Astrocyte (in vitro differentiated cells and primary cell): Measurements from ENCODE around the gene ALDH3A1. TPM values are rescaled to one million over a fixed set of nuclear protein-coding genes. Genes with fewer than 3 reads are reported as not detected.

Source experiments
- DNase-seq: peaks from one replicate; pipeline ENCODE4 v3.0.0-alpha.2; 2010; ENCODE audit warnings: low read depth
- FAIRE-seq: peaks from 2 replicates; lab custom pipeline; 2011; peaks lifted over from hg19 to GRCh38; lab: Jason Lieb, UNC
- H2AFZ ChIP-seq: 2 replicates; pipeline ENCODE4 v1.6.0; 2012; ENCODE audit warnings: low read depth, low read length, inconsistent platforms
- H3K27ac ChIP-seq: 2 replicates; pipeline ENCODE4 v1.5.1; 2011; ENCODE audit warnings: low read depth, low read length, inconsistent platforms
- H3K27me3 ChIP-seq: 2 replicates; pipeline ENCODE4 v1.6.0; 2011; ENCODE audit warnings: low read length, inconsistent platforms; ENCODE audit not compliant: insufficient read depth
- H3K36me3 ChIP-seq: 2 replicates; pipeline ENCODE4 v1.5.1; 2011; ENCODE audit warnings: low read length, inconsistent platforms; ENCODE audit not compliant: insufficient read depth
- H3K4me1 ChIP-seq: 2 replicates; pipeline ENCODE4 v1.5.1; 2011; ENCODE audit warnings: low read length, inconsistent platforms; ENCODE audit not compliant: insufficient read depth
- H3K4me2 ChIP-seq: 2 replicates; pipeline ENCODE4 v1.6.0; 2012; ENCODE audit warnings: low read length, inconsistent platforms
- H3K4me3 ChIP-seq: 2 replicates; pipeline ENCODE4 v1.5.1; 2011; ENCODE audit warnings: low read depth, mild to moderate bottlenecking, low read length, inconsistent platforms; ENCODE audit not compliant: insufficient read depth
- H3K79me2 ChIP-seq: 2 replicates; pipeline ENCODE4 v1.6.0; 2012; ENCODE audit warnings: mild to moderate bottlenecking, low read length, inconsistent platforms; ENCODE audit not compliant: insufficient read depth
- H3K9ac ChIP-seq: 2 replicates; pipeline ENCODE4 v1.6.0; 2012; ENCODE audit warnings: mild to moderate bottlenecking, low read length, inconsistent platforms
- H3K9me3 ChIP-seq: 2 replicates; pipeline ENCODE4 v1.5.1; 2012; ENCODE audit warnings: low read depth, mild to moderate bottlenecking, low read length, inconsistent platforms; ENCODE audit not compliant: insufficient read depth
- H4K20me1 ChIP-seq: 2 replicates; pipeline ENCODE4 v1.6.0; 2012; ENCODE audit warnings: low read length, inconsistent platforms; ENCODE audit not compliant: insufficient read depth
- H3K27ac Mint-ChIP-seq: one replicate; pipeline ENCODE4 v1.8.0; 2021; ENCODE audit warnings: mild to moderate bottlenecking, mixed read lengths; ENCODE audit not compliant: unreplicated experiment
- H3K27me3 Mint-ChIP-seq: one replicate; pipeline ENCODE4 v1.8.0; 2021; ENCODE audit warnings: low read depth, mixed read lengths; ENCODE audit not compliant: unreplicated experiment
- H3K36me3 Mint-ChIP-seq: one replicate; pipeline ENCODE4 v1.8.0; 2021; ENCODE audit warnings: low read depth, mixed read lengths; ENCODE audit not compliant: unreplicated experiment
- H3K4me1 Mint-ChIP-seq: one replicate; pipeline ENCODE4 v1.8.0; 2021; ENCODE audit warnings: low read depth, mixed read lengths; ENCODE audit not compliant: unreplicated experiment
- H3K4me3 Mint-ChIP-seq: one replicate; pipeline ENCODE4 v1.8.0; 2021; ENCODE audit warnings: mild to moderate bottlenecking, moderate library complexity, mixed read lengths; ENCODE audit not compliant: unreplicated experiment
- H3K9me3 Mint-ChIP-seq: one replicate; pipeline ENCODE4 v1.8.0; 2021; ENCODE audit warnings: mild to moderate bottlenecking, mixed read lengths; ENCODE audit not compliant: unreplicated experiment
- CTCF ChIP-seq: IDR thresholded peaks from 2 replicates; pipeline ENCODE4 v1.5.1; 2011; ENCODE audit warnings: low read depth, mild to moderate bottlenecking, inconsistent platforms, low read length, moderate library complexity; ENCODE audit not compliant: insufficient read depth
- EZH2 ChIP-seq: IDR thresholded peaks from 2 replicates; pipeline ENCODE4 v1.6.1; 2012; ENCODE audit warnings: mild to moderate bottlenecking, low read length, inconsistent platforms; ENCODE audit not compliant: insufficient read depth
- total RNA-seq: library from RNA; stranded (reverse); gene quantifications from 2 replicates; pipeline ENCODE4 v1.2.1, GENCODE V29; 2021

The ALDH3A1 gene
- total RNA-seq, 1 donor from 2014 or later, result not detected

DNA sequence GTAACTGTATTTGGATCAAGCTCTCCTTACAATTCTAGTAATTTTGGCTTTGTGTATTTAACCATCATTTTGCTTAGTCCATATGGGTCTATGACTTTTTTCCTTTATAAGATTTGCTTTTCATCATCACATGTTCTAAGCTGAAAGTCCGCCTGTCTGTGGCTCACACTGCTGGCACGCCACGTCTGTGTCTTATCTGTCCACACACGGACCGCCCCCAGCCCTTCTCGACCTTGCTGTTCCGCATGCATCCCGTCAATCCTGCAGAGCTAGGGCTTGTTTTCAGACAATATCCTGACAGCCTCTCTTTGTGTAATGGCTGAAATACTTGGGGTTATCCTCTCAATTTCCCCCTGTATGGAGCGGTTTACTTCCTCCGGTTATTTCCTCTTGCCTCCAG, 8.4 kb upstream of the ALDH3A1 start:
- peaks cover 7% of the 10 kb centered on the region for H3K27me3 ChIP-seq
- Mint-ChIP-seq H3K4me3 (no peak overlapping the region), H3K36me3 (no peaks in the 10 kb centered on the region), H3K27ac (no peak overlapping the region), H3K9me3 (peaks cover 2% of the 10 kb centered on the region), H3K4me1 (peaks cover 7% of the 10 kb centered on the region), H3K27me3 (peaks cover 39% of the 10 kb centered on the region)
- no peaks in the 10 kb centered on the region for H3K36me3 ChIP-seq
- no peak overlapping the region for H3K9ac ChIP-seq
- H3K27ac ChIP-seq, result no peak overlapping the region
- no peaks in the 10 kb centered on the region for H4K20me1 ChIP-seq
- no peaks in the 10 kb centered on the region for H3K79me2 ChIP-seq
- no peak for DNase-seq
- peaks cover 18% of the 10 kb centered on the region for H3K4me1 ChIP-seq
- no peak overlapping the region for H3K4me2 ChIP-seq
- FAIRE-seq, result no peak
- H2AFZ ChIP-seq, result no peak overlapping the region
- H3K4me3 ChIP-seq, result no peak overlapping the region
- TF ChIP-seq EZH2 (no peak), CTCF (no peak)
- no peaks in the 10 kb centered on the region for H3K9me3 ChIP-seq

DNA sequence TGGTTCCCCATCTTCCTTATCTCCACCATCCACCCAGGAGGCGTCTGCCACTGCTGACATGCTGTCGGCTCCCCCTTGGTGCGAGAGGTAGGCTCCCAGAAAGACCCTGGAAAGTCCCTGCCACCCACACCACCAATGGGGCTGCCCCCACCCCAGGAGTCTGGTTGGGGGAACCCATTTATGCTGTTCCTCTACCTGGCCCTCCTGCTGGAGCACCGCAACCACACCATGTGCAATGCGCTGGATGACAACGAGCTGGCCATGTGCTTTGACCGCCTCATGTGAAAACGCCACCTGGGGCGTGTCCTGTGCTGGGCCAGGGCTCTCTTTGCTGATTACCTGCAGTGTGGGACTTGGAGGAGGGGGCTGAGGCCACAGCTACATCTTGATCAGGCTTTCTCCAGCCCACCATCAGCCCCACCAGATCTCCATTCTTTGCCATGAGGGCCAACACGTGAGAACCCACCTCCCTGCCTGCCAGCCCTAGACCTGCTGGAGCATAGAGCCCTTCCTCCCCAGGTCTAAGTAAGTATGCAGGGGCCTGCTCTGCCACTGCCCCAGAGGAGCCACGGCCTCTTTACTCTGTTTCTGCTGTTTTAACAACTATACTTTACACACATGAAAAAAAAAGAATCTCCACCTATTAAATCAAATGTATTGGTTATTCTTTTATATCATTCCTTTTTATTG, 7.9 kb upstream of the ALDH3A1 start:
- Histone ChIP-seq H3K36me3 (no peaks in the 10 kb centered on the region), H4K20me1 (no peaks in the 10 kb centered on the region), H3K27ac (no peak overlapping the region), H3K9me3 (no peaks in the 10 kb centered on the region), H3K4me1 (peaks cover 18% of the 10 kb centered on the region), H3K79me2 (no peaks in the 10 kb centered on the region), H3K4me3 (no peak overlapping the region), H3K27me3 (peaks cover 5% of the 10 kb centered on the region), H3K4me2 (no peak overlapping the region), H2AFZ (no peak overlapping the region), H3K9ac (no peak overlapping the region)
- no peak overlapping the region for H3K4me3 Mint-ChIP-seq
- peaks cover 7% of the 10 kb centered on the region for H3K4me1 Mint-ChIP-seq
- FAIRE-seq (no peak), DNase-seq (no peak)
- no peak for TF ChIP-seq EZH2
- TF ChIP-seq CTCF, result no peak
- H3K27me3 Mint-ChIP-seq, result peaks cover 38% of the 10 kb centered on the region
- H3K27ac Mint-ChIP-seq, result no peak overlapping the region
- H3K9me3 Mint-ChIP-seq, result no peaks in the 10 kb centered on the region
- peaks cover 2% of the 10 kb centered on the region for H3K36me3 Mint-ChIP-seq

GRCh38 chr17:19755392-19755791, 7.3 kb upstream of the ALDH3A1 start:
- H3K36me3 Mint-ChIP-seq, result peaks cover 2% of the 10 kb centered on the region
- peaks cover 36% of the 10 kb centered on the region for H3K27me3 Mint-ChIP-seq
- peaks cover 18% of the 10 kb centered on the region for H3K4me1 ChIP-seq
- H3K9ac ChIP-seq, result no peak overlapping the region
- no peaks in the 10 kb centered on the region for H3K36me3 ChIP-seq
- H3K4me2 ChIP-seq, result no peak overlapping the region
- DNase-seq, result no peak
- H3K9me3 ChIP-seq, result no peaks in the 10 kb centered on the region
- H3K9me3 Mint-ChIP-seq, result no peaks in the 10 kb centered on the region
- no peak overlapping the region for H3K27ac Mint-ChIP-seq
- H3K4me1 Mint-ChIP-seq, result peaks cover 7% of the 10 kb centered on the region
- peaks cover 5% of the 10 kb centered on the region for H3K27me3 ChIP-seq
- TF ChIP-seq EZH2 (no peak), CTCF (no peak)
- H3K4me3 ChIP-seq, result no peak overlapping the region
- no peak overlapping the region for H3K27ac ChIP-seq
- no peak overlapping the region for H2AFZ ChIP-seq
- no peak for FAIRE-seq
- no peak overlapping the region for H3K4me3 Mint-ChIP-seq
- no peaks in the 10 kb centered on the region for H3K79me2 ChIP-seq
- no peaks in the 10 kb centered on the region for H4K20me1 ChIP-seq
